Transverse colon (tissue), 4 donors: ENCODE data around the gene IL15RA. TPM values are rescaled to one million over a fixed set of nuclear protein-coding genes. Genes with fewer than 3 reads are reported as not detected.

Experiments used
- DNase-seq: peaks from one replicate; pipeline ENCODE4 v3.0.0-alpha.2; 2019
- H3K27ac ChIP-seq, 4 donors: fragments of 200-600 bp; sonication (generic); 2 replicates each; pipeline ENCODE4 v1.5.1; 2016 to 2018; ENCODE audit warnings: inconsistent platforms in 4 of 4
- H3K27me3 ChIP-seq: fragments of 200-600 bp; sonication (generic); 2 replicates; pipeline ENCODE4 v1.5.1; 2017; ENCODE audit warnings: inconsistent platforms
- H3K36me3 ChIP-seq, 4 donors: fragments of 200-600 bp; sonication (generic); 2 replicates each; pipeline ENCODE4 v1.5.1; 2017 to 2019; ENCODE audit warnings: inconsistent platforms in 4 of 4
- H3K4me1 ChIP-seq, 4 donors: fragments of 200-600 bp; sonication (generic); 2 replicates each; pipeline ENCODE4 v1.5.1; 2017 to 2020; ENCODE audit warnings: inconsistent platforms in 4 of 4
- H3K4me3 ChIP-seq, 4 donors: fragments of 200-600 bp; sonication (generic); 1 replicate in 1 of 4; 2 replicates in 3 of 4; pipeline versions ENCODE4 v1.5.1 to v1.6.1; 2017 to 2019; ENCODE audit warnings: inconsistent platforms in 4 of 4
- H3K9me3 ChIP-seq, 2 donors: fragments of 200-600 bp; sonication (generic); 2 replicates each; pipeline ENCODE4 v1.5.1; 2017 to 2019; ENCODE audit warnings: inconsistent platforms in 2 of 2
- EP300 ChIP-seq: sonication (generic); formaldehyde crosslinking; IDR thresholded peaks from one replicate; pipeline ENCODE4 v1.6.1; 2017; ENCODE audit warnings: antibody characterized with exemption, low read depth
- POLR2A ChIP-seq: fragments of 450-650 bp; IDR thresholded peaks from one replicate; pipeline ENCODE4 v1.6.1; 2016; ENCODE audit warnings: antibody characterized with exemption, mild to moderate bottlenecking, moderate library complexity
- POLR2AphosphoS5 ChIP-seq, 3 donors: sonication (generic); formaldehyde crosslinking; IDR thresholded peaks; one replicate each; pipeline ENCODE4 v1.6.1; 2016; ENCODE audit warnings: antibody characterized with exemption in 3 of 3
- WGBS, 2 donors: methylation state at CpG; one replicate each; pipeline ENCODE4 v1.1.5; 2018; ENCODE audit warnings: low coverage in 1 of 2; 5-methylcytosine and 5-hydroxymethylcytosine counted together
- in situ Hi-C, 4 donors: fragments of 200-750 bp; cut with MboI; loops; one replicate each; pipeline versions ENCODE4 v1.15.0 to v1.15.1; 2017; ENCODE audit warnings: low sequenced_read_pairs in 3 of 4, low pct_ligation_motif_present in 1 of 4, low pct_unique_long_range_greater_than_20kb in 1 of 4
- intact Hi-C: fragments of 100-400 bp; cut with DNase I; formaldehyde crosslinking; loops from one replicate; pipeline ENCODE4 v1.15.1; 2023; ENCODE audit warnings: low total_unique reads
- total RNA-seq, 4 donors: library from RNA; depleted of rRNA; stranded (reverse); fragments of >200 nt; gene quantifications; one replicate each; pipeline ENCODE4 v1.1.0, GENCODE V29; 2016
- TF ChIP-seq, protein P1 (sequence below), 5 experiments: fragments of 200-600 bp in 3 of 5; fragments of 450-650 bp in 2 of 5; sonication (generic) in 3 of 5; IDR thresholded peaks; 1 replicate in 2 of 5; 2 replicates in 3 of 5; pipeline ENCODE4 v1.5.1; 2016 to 2017; ENCODE audit warnings: antibody characterized with exemption in 5 of 5, inconsistent platforms in 3 of 5, mild to moderate bottlenecking in 2 of 5, moderate library complexity in 1 of 5

The IL15RA gene
- total RNA-seq, 4 donors from 2014 or later: 3.7 to 58.1 (median 24.6) TPM

DNA sequence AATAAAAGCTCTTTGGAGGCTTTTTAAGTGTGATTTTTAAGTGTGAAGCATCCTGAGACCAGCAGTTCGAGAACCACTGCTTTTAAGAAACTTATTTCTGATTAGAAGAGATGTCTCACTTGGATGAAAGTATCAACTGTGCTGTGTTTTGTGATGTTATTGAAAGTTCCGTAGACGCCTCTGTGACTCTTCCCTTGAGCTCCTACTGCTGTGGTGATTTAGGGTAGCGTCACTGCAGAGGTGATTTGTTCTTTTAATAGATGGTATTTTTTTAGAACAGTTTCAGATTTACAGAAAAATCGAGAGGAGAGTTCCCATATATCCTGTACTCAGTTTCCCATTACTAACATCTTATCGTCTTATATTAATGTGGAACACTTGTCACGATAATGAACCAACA lies 57.8 kb downstream of the IL15RA start:
- in situ Hi-C loops: no loop called here
- intact Hi-C loops: no loop called here
- no peaks in the 10 kb centered on the region for H3K9me3 ChIP-seq
- no peaks in the 10 kb centered on the region for H3K4me1 ChIP-seq
- TF ChIP-seq POLR2A: no peak
- TF ChIP-seq, protein P1, sequence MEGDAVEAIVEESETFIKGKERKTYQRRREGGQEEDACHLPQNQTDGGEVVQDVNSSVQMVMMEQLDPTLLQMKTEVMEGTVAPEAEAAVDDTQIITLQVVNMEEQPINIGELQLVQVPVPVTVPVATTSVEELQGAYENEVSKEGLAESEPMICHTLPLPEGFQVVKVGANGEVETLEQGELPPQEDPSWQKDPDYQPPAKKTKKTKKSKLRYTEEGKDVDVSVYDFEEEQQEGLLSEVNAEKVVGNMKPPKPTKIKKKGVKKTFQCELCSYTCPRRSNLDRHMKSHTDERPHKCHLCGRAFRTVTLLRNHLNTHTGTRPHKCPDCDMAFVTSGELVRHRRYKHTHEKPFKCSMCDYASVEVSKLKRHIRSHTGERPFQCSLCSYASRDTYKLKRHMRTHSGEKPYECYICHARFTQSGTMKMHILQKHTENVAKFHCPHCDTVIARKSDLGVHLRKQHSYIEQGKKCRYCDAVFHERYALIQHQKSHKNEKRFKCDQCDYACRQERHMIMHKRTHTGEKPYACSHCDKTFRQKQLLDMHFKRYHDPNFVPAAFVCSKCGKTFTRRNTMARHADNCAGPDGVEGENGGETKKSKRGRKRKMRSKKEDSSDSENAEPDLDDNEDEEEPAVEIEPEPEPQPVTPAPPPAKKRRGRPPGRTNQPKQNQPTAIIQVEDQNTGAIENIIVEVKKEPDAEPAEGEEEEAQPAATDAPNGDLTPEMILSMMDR (IDR thresholded peaks at IDR 0.05): no peak
- TF ChIP-seq POLR2AphosphoS5 (IDR thresholded peaks at IDR 0.05): no peak
- no peak for TF ChIP-seq EP300
- no peak for DNase-seq
- no peak overlapping the region for H3K4me3 ChIP-seq
- peaks cover 0 to 94% (median 47%) of the 10 kb centered on the region in 4 donors for H3K36me3 ChIP-seq
- WGBS, 2 donors: 85 to 91% methylated on average over 6 to 7 of the region's 7 CpGs
- no peak overlapping the region for H3K27ac ChIP-seq
- no peaks in the 10 kb centered on the region for H3K27me3 ChIP-seq

GRCh38 chr10:5918763-5919162 lies 58.6 kb downstream of the IL15RA start:
- no peaks in the 10 kb centered on the region for H3K9me3 ChIP-seq
- in situ Hi-C loops: no loop called here
- DNase-seq: no peak
- no peak overlapping the region for H3K27ac ChIP-seq
- no peaks in the 10 kb centered on the region for H3K4me1 ChIP-seq
- TF ChIP-seq EP300 (no peak), POLR2AphosphoS5 (IDR thresholded peaks at IDR 0.05) (no peak), POLR2A (no peak)
- TF ChIP-seq, protein P1 (IDR thresholded peaks at IDR 0.05): no peak
- no peak overlapping the region for H3K4me3 ChIP-seq
- WGBS, 2 donors: 98 to 100% methylated on average over 2 to 4 of the region's 4 CpGs
- H3K27me3 ChIP-seq: no peaks in the 10 kb centered on the region
- intact Hi-C loops: no loop called here
- H3K36me3 ChIP-seq: peaks cover 0 to 94% (median 44%) of the 10 kb centered on the region in 4 donors

- peaks cover 0 to 93% (median 39%) of the 10 kb centered on the region in 4 donors for H3K36me3 ChIP-seq
- no peak for DNase-seq
- TF ChIP-seq, protein P1 (IDR thresholded peaks at IDR 0.05): no peak
- TF ChIP-seq POLR2AphosphoS5 (IDR thresholded peaks at IDR 0.05) (no peak), EP300 (no peak), POLR2A (no peak)
- in situ Hi-C loops: no loop called here
- no peaks in the 10 kb centered on the region for H3K27me3 ChIP-seq
- H3K27ac ChIP-seq: no peak overlapping the region
- H3K4me3 ChIP-seq: no peak overlapping the region
- no peaks in the 10 kb centered on the region for H3K4me1 ChIP-seq
- WGBS, 2 donors: 94 to 96% methylated on average over 11 to 13 of the region's 13 CpGs
- intact Hi-C loops: no loop called here
- H3K9me3 ChIP-seq: no peaks in the 10 kb centered on the region
Observed at GRCh38 chr10:5917305-5917704, 60.0 kb downstream of the IL15RA start.

GRCh38 chr10:5915451-5915850 lies 61.9 kb downstream of the IL15RA start:
- no peaks in the 10 kb centered on the region for H3K27me3 ChIP-seq
- WGBS, 2 donors: 91% methylated on average over 14 of the region's 14 CpGs; no CpG with 5 or more reads in 1 of the 2 donors
- peaks cover 0 to 91% (median 37%) of the 10 kb centered on the region in 4 donors for H3K36me3 ChIP-seq
- H3K4me1 ChIP-seq: no peaks in the 10 kb centered on the region
- TF ChIP-seq EP300 (no peak), POLR2AphosphoS5 (IDR thresholded peaks at IDR 0.05) (no peak), POLR2A (no peak)
- TF ChIP-seq, protein P1 (IDR thresholded peaks at IDR 0.05): no peak
- in situ Hi-C loops (no loop called here), intact Hi-C loops (no loop called here)
- H3K9me3 ChIP-seq: no peaks in the 10 kb centered on the region
- no peak overlapping the region for H3K4me3 ChIP-seq
- no peak overlapping the region for H3K27ac ChIP-seq
- no peak for DNase-seq
